HepG2 (cell line): Measurements from ENCODE around the gene BRD1. TPM values are rescaled to one million over a fixed set of nuclear protein-coding genes. Genes with fewer than 3 reads are reported as not detected.

Experiments
- FOXM1 ChIP-seq: sonication (generic); formaldehyde crosslinking; IDR thresholded peaks from 2 replicates; pipeline ENCODE4 v1.5.0; 2020; ENCODE audit warnings: missing genetic modification reagents
- KAT7 ChIP-seq: IDR thresholded peaks from 2 replicates; pipeline ENCODE4 v1.6.1; 2018; ENCODE audit warnings: borderline replicate concordance, missing compliant biosample characterization
- KDM5A ChIP-seq: fragments of 200-600 bp; sonication (generic); IDR thresholded peaks from 2 replicates; pipeline ENCODE4 v1.7.0; 2018; ENCODE audit warnings: antibody characterized with exemption, mild to moderate bottlenecking, low read length, borderline replicate concordance
- MED8 ChIP-seq: sonication (generic); formaldehyde crosslinking; IDR thresholded peaks from 2 replicates; pipeline ENCODE4 v1.8.1; 2023; ENCODE audit warnings: mild to moderate bottlenecking, missing genetic modification reagents; ENCODE audit not compliant: insufficient replicate concordance
- MYC ChIP-seq: sonication (generic); formaldehyde crosslinking; IDR thresholded peaks from 2 replicates; pipeline ENCODE4 v1.9.0; 2021; ENCODE audit warnings: missing genetic modification reagents, borderline replicate concordance
- SAP130 ChIP-seq: IDR thresholded peaks from 2 replicates; pipeline ENCODE4 v1.6.1; 2016; ENCODE audit warnings: low read depth
- TSC22D2 ChIP-seq: sonication (generic); formaldehyde crosslinking; IDR thresholded peaks from 2 replicates; pipeline ENCODE4 v1.5.1; 2020; ENCODE audit warnings: missing genetic modification reagents, mild to moderate bottlenecking, borderline replicate concordance
- ZNF296 ChIP-seq: sonication (generic); formaldehyde crosslinking; conservative IDR thresholded peaks from 2 replicates; pipeline ENCODE4 v1.5.0; 2020; ENCODE audit warnings: mild to moderate bottlenecking, missing genetic modification reagents
- ZNF383 ChIP-seq: sonication (generic); formaldehyde crosslinking; IDR thresholded peaks from 2 replicates; pipeline ENCODE4 v1.4.0; 2020; ENCODE audit warnings: missing genetic modification reagents, mild to moderate bottlenecking, borderline replicate concordance
- ZSCAN20 ChIP-seq: sonication (generic); formaldehyde crosslinking; IDR thresholded peaks from 2 replicates; pipeline ENCODE4 v1.4.0; 2020; ENCODE audit warnings: missing genetic modification reagents, mild to moderate bottlenecking, borderline replicate concordance
- polyA plus RNA-seq, 8 experiments: library from polyadenylated mRNA; depleted of rRNA in 3 of 8; stranded (reverse) in 7 of 8; unstranded in 1 of 8; fragments of >200 nt; fragmentation: Illumina TruSeq in 4 of 8; extraction: Trizol in 4 of 8; gene quantifications; 2 replicates each; pipeline versions ENCODE4 v1.2.1 to v1.2.3, GENCODE V29; 2011 to 2016; ENCODE audit warnings: low read depth in 4 of 8, missing spikeins in 1 of 8, mixed read lengths in 1 of 8; ENCODE audit not compliant: insufficient read depth in 1 of 8
- total RNA-seq, 5 experiments: library from RNA; depleted of rRNA; stranded (reverse); fragments of >200 nt; fragmentation: Illumina TruSeq; extraction: Trizol; gene quantifications; 2 replicates each; pipeline ENCODE4 v1.2.3, GENCODE V29; 2016; ENCODE audit warnings: low read depth in 1 of 5
- TF ChIP-seq, protein P1 (sequence below): sonication (generic); formaldehyde crosslinking; IDR thresholded peaks from 2 replicates; pipeline ENCODE4 v1.4.0; 2020; ENCODE audit warnings: low read depth, mild to moderate bottlenecking, missing genetic modification reagents
- TF ChIP-seq, protein P2 (sequence below): sonication (generic); formaldehyde crosslinking; IDR thresholded peaks from 2 replicates; pipeline ENCODE4 v1.4.0; 2020; ENCODE audit warnings: mild to moderate bottlenecking, missing genetic modification reagents
- TF ChIP-seq, protein P3 (sequence below): sonication (generic); formaldehyde crosslinking; IDR thresholded peaks from 2 replicates; pipeline ENCODE4 v1.4.0; 2020; ENCODE audit warnings: missing genetic modification reagents
- TF ChIP-seq, protein P4 (sequence below): IDR thresholded peaks from 2 replicates; pipeline ENCODE4 v1.6.1; 2012; ENCODE audit warnings: inconsistent platforms
- TF ChIP-seq, protein P5 (sequence below): sonication (generic); formaldehyde crosslinking; IDR thresholded peaks from 2 replicates; pipeline ENCODE4 v1.9.0; 2021; ENCODE audit warnings: mild to moderate bottlenecking, missing genetic modification reagents

The BRD1 gene
- total and polyA plus RNA-seq, 2 of the 13 experiments (the other 11 are each of a cell fraction or from before 2014, with no cell fraction given), result 5.1 to 12.0 TPM

DNA sequence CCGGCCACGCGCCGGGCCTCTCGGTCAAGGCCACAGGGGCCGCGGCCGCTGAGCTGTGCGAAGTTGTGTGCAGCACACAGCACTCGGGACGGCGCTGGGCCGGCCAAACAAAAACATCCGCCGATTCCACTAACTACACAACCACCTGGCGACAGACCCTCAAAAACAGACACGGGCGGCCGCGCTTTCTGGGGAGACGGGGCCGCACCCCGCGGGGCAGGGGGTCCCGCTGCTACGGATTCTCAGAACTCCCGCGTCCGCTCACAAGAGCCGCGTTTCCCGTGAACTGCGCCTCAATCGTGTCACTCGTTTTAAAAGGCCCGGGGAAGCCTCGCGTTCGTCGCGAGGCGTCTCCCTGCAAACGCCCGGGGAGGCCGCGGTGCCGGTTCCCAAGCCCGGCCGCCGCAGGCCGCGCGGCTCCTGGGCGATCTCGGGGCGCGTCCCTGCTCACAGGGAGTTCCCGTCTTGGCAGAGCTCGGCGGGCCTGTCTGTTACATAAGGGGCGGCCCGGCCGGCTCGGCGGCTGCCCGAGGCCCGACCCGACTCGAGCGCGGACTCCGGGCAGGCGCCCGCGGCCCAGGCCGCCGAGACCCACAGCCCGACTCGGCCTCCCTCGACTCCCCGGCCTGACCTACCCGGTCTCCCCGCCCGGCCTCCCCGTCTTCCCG lies 936 bp downstream of the BRD1 start (continued):
- TF ChIP-seq MYC (CRISPR knock-in tag), result peak; percentile 41; the same call in 1 of the 2 replicates
- TF ChIP-seq KDM5A, result 0 out of 2 replicates have a peak, but pooled peaks have one; percentile 38
- TF ChIP-seq, protein P1, sequence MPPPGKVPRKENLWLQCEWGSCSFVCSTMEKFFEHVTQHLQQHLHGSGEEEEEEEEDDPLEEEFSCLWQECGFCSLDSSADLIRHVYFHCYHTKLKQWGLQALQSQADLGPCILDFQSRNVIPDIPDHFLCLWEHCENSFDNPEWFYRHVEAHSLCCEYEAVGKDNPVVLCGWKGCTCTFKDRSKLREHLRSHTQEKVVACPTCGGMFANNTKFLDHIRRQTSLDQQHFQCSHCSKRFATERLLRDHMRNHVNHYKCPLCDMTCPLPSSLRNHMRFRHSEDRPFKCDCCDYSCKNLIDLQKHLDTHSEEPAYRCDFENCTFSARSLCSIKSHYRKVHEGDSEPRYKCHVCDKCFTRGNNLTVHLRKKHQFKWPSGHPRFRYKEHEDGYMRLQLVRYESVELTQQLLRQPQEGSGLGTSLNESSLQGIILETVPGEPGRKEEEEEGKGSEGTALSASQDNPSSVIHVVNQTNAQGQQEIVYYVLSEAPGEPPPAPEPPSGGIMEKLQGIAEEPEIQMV, result 0 out of 2 replicates have a peak, but pooled peaks have one; percentile 48
- TF ChIP-seq ZSCAN20 (CRISPR knock-in tag), result peak; percentile 15; the same call in 1 of the 2 replicates
- TF ChIP-seq ZNF383 (CRISPR knock-in tag), result no peak
- TF ChIP-seq, protein P2, sequence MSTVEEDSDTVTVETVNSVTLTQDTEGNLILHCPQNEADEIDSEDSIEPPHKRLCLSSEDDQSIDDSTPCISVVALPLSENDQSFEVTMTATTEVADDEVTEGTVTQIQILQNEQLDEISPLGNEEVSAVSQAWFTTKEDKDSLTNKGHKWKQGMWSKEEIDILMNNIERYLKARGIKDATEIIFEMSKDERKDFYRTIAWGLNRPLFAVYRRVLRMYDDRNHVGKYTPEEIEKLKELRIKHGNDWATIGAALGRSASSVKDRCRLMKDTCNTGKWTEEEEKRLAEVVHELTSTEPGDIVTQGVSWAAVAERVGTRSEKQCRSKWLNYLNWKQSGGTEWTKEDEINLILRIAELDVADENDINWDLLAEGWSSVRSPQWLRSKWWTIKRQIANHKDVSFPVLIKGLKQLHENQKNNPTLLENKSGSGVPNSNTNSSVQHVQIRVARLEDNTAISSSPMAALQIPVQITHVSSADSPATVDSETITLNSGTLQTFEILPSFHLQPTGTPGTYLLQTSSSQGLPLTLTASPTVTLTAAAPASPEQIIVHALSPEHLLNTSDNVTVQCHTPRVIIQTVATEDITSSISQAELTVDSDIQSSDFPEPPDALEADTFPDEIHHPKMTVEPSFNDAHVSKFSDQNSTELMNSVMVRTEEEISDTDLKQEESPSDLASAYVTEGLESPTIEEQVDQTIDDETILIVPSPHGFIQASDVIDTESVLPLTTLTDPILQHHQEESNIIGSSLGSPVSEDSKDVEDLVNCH (CRISPR knock-in tag), result no peak
- peak; percentile 69 for TF ChIP-seq SAP130
- TF ChIP-seq TSC22D2 (CRISPR knock-in tag), result 0 out of 2 replicates have a peak, but pooled peaks have one; percentile 1
- TF ChIP-seq MED8 (CRISPR knock-in tag), result no peak
- TF ChIP-seq, protein P3, sequence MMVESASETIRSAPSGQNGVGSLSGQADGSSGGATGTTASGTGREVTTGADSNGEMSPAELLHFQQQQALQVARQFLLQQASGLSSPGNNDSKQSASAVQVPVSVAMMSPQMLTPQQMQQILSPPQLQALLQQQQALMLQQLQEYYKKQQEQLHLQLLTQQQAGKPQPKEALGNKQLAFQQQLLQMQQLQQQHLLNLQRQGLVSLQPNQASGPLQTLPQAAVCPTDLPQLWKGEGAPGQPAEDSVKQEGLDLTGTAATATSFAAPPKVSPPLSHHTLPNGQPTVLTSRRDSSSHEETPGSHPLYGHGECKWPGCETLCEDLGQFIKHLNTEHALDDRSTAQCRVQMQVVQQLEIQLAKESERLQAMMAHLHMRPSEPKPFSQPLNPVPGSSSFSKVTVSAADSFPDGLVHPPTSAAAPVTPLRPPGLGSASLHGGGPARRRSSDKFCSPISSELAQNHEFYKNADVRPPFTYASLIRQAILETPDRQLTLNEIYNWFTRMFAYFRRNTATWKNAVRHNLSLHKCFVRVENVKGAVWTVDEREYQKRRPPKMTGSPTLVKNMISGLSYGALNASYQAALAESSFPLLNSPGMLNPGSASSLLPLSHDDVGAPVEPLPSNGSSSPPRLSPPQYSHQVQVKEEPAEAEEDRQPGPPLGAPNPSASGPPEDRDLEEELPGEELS (CRISPR knock-in tag), result 0 out of 2 replicates have a peak, but pooled peaks have one; percentile 5
- TF ChIP-seq, protein P4, sequence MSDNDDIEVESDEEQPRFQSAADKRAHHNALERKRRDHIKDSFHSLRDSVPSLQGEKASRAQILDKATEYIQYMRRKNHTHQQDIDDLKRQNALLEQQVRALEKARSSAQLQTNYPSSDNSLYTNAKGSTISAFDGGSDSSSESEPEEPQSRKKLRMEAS, result peak; percentile 70
- TF ChIP-seq, protein P5, sequence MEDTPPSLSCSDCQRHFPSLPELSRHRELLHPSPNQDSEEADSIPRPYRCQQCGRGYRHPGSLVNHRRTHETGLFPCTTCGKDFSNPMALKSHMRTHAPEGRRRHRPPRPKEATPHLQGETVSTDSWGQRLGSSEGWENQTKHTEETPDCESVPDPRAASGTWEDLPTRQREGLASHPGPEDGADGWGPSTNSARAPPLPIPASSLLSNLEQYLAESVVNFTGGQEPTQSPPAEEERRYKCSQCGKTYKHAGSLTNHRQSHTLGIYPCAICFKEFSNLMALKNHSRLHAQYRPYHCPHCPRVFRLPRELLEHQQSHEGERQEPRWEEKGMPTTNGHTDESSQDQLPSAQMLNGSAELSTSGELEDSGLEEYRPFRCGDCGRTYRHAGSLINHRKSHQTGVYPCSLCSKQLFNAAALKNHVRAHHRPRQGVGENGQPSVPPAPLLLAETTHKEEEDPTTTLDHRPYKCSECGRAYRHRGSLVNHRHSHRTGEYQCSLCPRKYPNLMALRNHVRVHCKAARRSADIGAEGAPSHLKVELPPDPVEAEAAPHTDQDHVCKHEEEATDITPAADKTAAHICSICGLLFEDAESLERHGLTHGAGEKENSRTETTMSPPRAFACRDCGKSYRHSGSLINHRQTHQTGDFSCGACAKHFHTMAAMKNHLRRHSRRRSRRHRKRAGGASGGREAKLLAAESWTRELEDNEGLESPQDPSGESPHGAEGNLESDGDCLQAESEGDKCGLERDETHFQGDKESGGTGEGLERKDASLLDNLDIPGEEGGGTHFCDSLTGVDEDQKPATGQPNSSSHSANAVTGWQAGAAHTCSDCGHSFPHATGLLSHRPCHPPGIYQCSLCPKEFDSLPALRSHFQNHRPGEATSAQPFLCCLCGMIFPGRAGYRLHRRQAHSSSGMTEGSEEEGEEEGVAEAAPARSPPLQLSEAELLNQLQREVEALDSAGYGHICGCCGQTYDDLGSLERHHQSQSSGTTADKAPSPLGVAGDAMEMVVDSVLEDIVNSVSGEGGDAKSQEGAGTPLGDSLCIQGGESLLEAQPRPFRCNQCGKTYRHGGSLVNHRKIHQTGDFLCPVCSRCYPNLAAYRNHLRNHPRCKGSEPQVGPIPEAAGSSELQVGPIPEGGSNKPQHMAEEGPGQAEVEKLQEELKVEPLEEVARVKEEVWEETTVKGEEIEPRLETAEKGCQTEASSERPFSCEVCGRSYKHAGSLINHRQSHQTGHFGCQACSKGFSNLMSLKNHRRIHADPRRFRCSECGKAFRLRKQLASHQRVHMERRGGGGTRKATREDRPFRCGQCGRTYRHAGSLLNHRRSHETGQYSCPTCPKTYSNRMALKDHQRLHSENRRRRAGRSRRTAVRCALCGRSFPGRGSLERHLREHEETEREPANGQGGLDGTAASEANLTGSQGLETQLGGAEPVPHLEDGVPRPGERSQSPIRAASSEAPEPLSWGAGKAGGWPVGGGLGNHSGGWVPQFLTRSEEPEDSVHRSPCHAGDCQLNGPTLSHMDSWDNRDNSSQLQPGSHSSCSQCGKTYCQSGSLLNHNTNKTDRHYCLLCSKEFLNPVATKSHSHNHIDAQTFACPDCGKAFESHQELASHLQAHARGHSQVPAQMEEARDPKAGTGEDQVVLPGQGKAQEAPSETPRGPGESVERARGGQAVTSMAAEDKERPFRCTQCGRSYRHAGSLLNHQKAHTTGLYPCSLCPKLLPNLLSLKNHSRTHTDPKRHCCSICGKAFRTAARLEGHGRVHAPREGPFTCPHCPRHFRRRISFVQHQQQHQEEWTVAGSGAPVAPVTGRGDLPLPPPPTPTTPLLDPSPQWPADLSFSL (CRISPR knock-in tag), result 0 out of 2 replicates have a peak, but pooled peaks have one; percentile 59
- TF ChIP-seq ZNF296 (CRISPR knock-in tag), result no peak
- TF ChIP-seq KAT7 (CRISPR knock-in tag), result 0 out of 2 replicates have a peak, but pooled peaks have one; percentile 46
- TF ChIP-seq FOXM1 (CRISPR knock-in tag), result no peak
